HG03139 (cell line): ENCODE measurements around the gene CEP89.
"Not testable (repeated sequence)": the region's sequence is repeated elsewhere in the genome, so short reads cannot be mapped to it uniquely, and the experiment has no call there.

Experiments
- ATAC-seq: cut with Tn5 transposase; IDR thresholded peaks from one replicate; pipeline ENCODE4 v1.9.1; 2021; ENCODE audit not compliant: unreplicated experiment

CEP89 gene

GRCh38 chr19:32971715-32972540 is at the start of gene CEP89, which contains the start of gene FAAP24:
CEP89 (minus strand) TSS chr19:32971958; CDS start chr19:32971874, 84 bp downstream.
FAAP24 (plus strand) TSS chr19:32972242; CDS start chr19:32973197, 955 bp downstream.
- peak; percentile 99 for ATAC-seq

GRCh38 chr19:33010891-33011290 is 39.1 kb upstream of the CEP89 start:
- not testable (repeated sequence) for ATAC-seq

GRCh38 chr19:33008738-33009137 is 37.0 kb upstream of the CEP89 start:
- ATAC-seq, result no peak

- no peak for ATAC-seq
Measured at GRCh38 chr19:33005440-33005839, 33.7 kb upstream of the CEP89 start.

- not testable (repeated sequence) for ATAC-seq
Measured at GRCh38 chr19:33003424-33004024, 31.8 kb upstream of the CEP89 start.

GRCh38 chr19:33002126-33002865 is 30.5 kb upstream of the CEP89 start:
- not testable (repeated sequence) for ATAC-seq

- ATAC-seq, result no peak
Measured at GRCh38 chr19:33000910-33001309, 29.2 kb upstream of the CEP89 start.

- ATAC-seq, result no peak
Measured at GRCh38 chr19:33000510-33000909, 28.8 kb upstream of the CEP89 start.

GRCh38 chr19:32998722-32999121 is 27.0 kb upstream of the CEP89 start:
- no peak for ATAC-seq

- ATAC-seq, result no peak
Measured at GRCh38 chr19:32997716-32998355, 26.1 kb upstream of the CEP89 start.

- ATAC-seq, result not testable (repeated sequence)
Measured at GRCh38 chr19:32997061-32997464, 25.3 kb upstream of the CEP89 start.

GRCh38 chr19:32995966-32996365 is 24.2 kb upstream of the CEP89 start:
- not testable (repeated sequence) for ATAC-seq

- no peak for ATAC-seq
Measured at GRCh38 chr19:32988724-32989123, 17.0 kb upstream of the CEP89 start.

GRCh38 chr19:32988254-32988653 is 16.5 kb upstream of the CEP89 start:
- ATAC-seq, result not testable (repeated sequence)

- ATAC-seq, result not testable (repeated sequence)
Measured at GRCh38 chr19:32982488-32982887, 10.7 kb upstream of the CEP89 start.

- ATAC-seq, result not testable (repeated sequence)
Measured at GRCh38 chr19:32979807-32980206, 8.0 kb upstream of the CEP89 start.

- not testable (repeated sequence) for ATAC-seq
Measured at GRCh38 chr19:32977813-32978212, 6.1 kb upstream of the CEP89 start.

- no peak for ATAC-seq
Measured at GRCh38 chr19:32977280-32977679, 5.5 kb upstream of the CEP89 start.

GRCh38 chr19:32976223-32976805 is 4.6 kb upstream of the CEP89 start:
- ATAC-seq, result no peak

- ATAC-seq, result no peak
Measured at GRCh38 chr19:32971012-32971595, 654 bp downstream of the CEP89 start.
